GM23338 (cell line): ENCODE data around the gene SUN2. TPM values are rescaled to one million over a fixed set of nuclear protein-coding genes. Genes with fewer than 3 reads are reported as not detected.

Experiments used
- ATAC-seq: fragments of 200-7000 bp; cut with Tn5 transposase; 3 replicates; pipeline ENCODE4 v1.9.1; 2020
- DNase-seq: peaks from one replicate; pipeline ENCODE4 v3.0.0-alpha.2; 2015; ENCODE audit warnings: low spot score
- H2AFZ ChIP-seq: fragments of 200-600 bp; sonication (generic); 2 replicates; pipeline ENCODE4 v1.8.0; 2016; ENCODE audit warnings: antibody characterized with exemption, mild to moderate bottlenecking, moderate library complexity
- H3F3A ChIP-seq: fragments of 200-600 bp; sonication (generic); replicated peaks from 2 replicates; pipeline ENCODE4 v1.8.0; 2017; ENCODE audit warnings: antibody characterized with exemption, mixed run types, low read depth
- H3K27ac ChIP-seq: fragments of 200-600 bp; sonication (generic); 2 replicates; pipeline ENCODE4 v1.6.1; 2016; ENCODE audit warnings: low read depth
- H3K27me3 ChIP-seq: fragments of 200-600 bp; sonication (generic); 2 replicates; pipeline ENCODE4 v1.8.0; 2016; ENCODE audit warnings: mild to moderate bottlenecking, mixed run types, moderate library complexity; ENCODE audit not compliant: insufficient read depth
- H3K36me3 ChIP-seq: fragments of 200-600 bp; sonication (generic); 2 replicates; pipeline ENCODE4 v1.8.0; 2016; ENCODE audit warnings: mild to moderate bottlenecking; ENCODE audit not compliant: insufficient read depth
- H3K4me1 ChIP-seq: fragments of 200-600 bp; sonication (generic); 2 replicates; pipeline ENCODE4 v1.8.0; 2016; ENCODE audit warnings: mild to moderate bottlenecking, moderate library complexity; ENCODE audit not compliant: insufficient read depth
- H3K4me2 ChIP-seq: fragments of 200-600 bp; sonication (generic); 2 replicates; pipeline ENCODE4 v1.7.1; 2017; ENCODE audit warnings: mixed run types
- H3K4me3 ChIP-seq: fragments of 200-600 bp; sonication (generic); 2 replicates; pipeline ENCODE4 v1.6.1; 2016; ENCODE audit warnings: mixed run types
- H3K79me2 ChIP-seq: fragments of 200-600 bp; sonication (generic); replicated peaks from 2 replicates; pipeline ENCODE4 v1.8.0; 2017; ENCODE audit warnings: mild to moderate bottlenecking; ENCODE audit not compliant: insufficient read depth
- H3K9me2 ChIP-seq: fragments of 200-600 bp; sonication (generic); 2 replicates; pipeline ENCODE4 v1.8.0; 2017; ENCODE audit not compliant: insufficient read depth
- H4K20me1 ChIP-seq: fragments of 200-600 bp; sonication (generic); replicated peaks from 2 replicates; pipeline ENCODE4 v1.8.0; 2017; ENCODE audit warnings: mild to moderate bottlenecking; ENCODE audit not compliant: insufficient read depth
- H3K27ac Mint-ChIP-seq: 2 replicates; pipeline ENCODE4 v1.8.0; 2020; ENCODE audit warnings: inconsistent platforms, mild to moderate bottlenecking, moderate library complexity, mixed read lengths
- H3K27me3 Mint-ChIP-seq: 3 replicates; pipeline ENCODE4 v1.8.0; 2022; ENCODE audit warnings: low read depth, mild to moderate bottlenecking, moderate library complexity, mixed read lengths, inconsistent platforms; ENCODE audit not compliant: insufficient read depth, poor library complexity
- H3K36me3 Mint-ChIP-seq: 3 replicates; pipeline ENCODE4 v1.8.0; 2021; ENCODE audit warnings: low read depth, mild to moderate bottlenecking, inconsistent platforms, moderate library complexity, mixed read lengths
- H3K4me1 Mint-ChIP-seq: 3 replicates; pipeline ENCODE4 v1.8.0; 2020; ENCODE audit warnings: mild to moderate bottlenecking, inconsistent platforms, mixed read lengths
- H3K4me3 Mint-ChIP-seq: 3 replicates; pipeline ENCODE4 v1.8.0; 2021; ENCODE audit warnings: moderate library complexity, mild to moderate bottlenecking, inconsistent platforms, mixed read lengths
- H3K9me3 Mint-ChIP-seq: 3 replicates; pipeline ENCODE4 v1.8.0; 2020; ENCODE audit warnings: moderate library complexity, mild to moderate bottlenecking, inconsistent platforms, mixed read lengths
- CREB1 ChIP-seq: fragments of 250-450 bp; sonication (Bioruptor Pico); IDR thresholded peaks from 2 replicates; pipeline ENCODE4 v1.5.0; 2020; ENCODE audit warnings: low read depth, mild to moderate bottlenecking, moderate library complexity
- CTCF ChIP-seq, 2 experiments: fragments of 200-600 bp in 1 of 2; sonication (generic) in 1 of 2; conservative IDR thresholded peaks; 2 replicates each; pipeline versions ENCODE4 v1.5.1 to v1.6.1; 2016 to 2017; ENCODE audit warnings: antibody characterized with exemption in 2 of 2, low read depth in 2 of 2, mild to moderate bottlenecking in 2 of 2, moderate library complexity in 1 of 2
- EZH2phosphoT487 ChIP-seq: fragments of 200-600 bp; sonication (generic); IDR thresholded peaks from one replicate; pipeline ENCODE4 v1.8.1; 2018; ENCODE audit warnings: antibody characterized with exemption; ENCODE audit not compliant: unreplicated experiment
- JUNB ChIP-seq: IDR thresholded peaks from one replicate; pipeline ENCODE4 v1.6.1; 2016; ENCODE audit warnings: antibody characterized with exemption; ENCODE audit not compliant: unreplicated experiment
- NANOG ChIP-seq: IDR thresholded peaks from 2 replicates; pipeline ENCODE4 v1.6.1; 2016; ENCODE audit warnings: antibody characterized with exemption, borderline replicate concordance
- STAT1 ChIP-seq: IDR thresholded peaks from one replicate; pipeline ENCODE4 v1.6.1; 2016; ENCODE audit warnings: antibody characterized with exemption; ENCODE audit not compliant: unreplicated experiment
- ZNF114 ChIP-seq: fragments of 250-450 bp; sonication (Bioruptor Pico); IDR thresholded peaks from 2 replicates; pipeline ENCODE4 v1.5.0; 2020; ENCODE audit warnings: mild to moderate bottlenecking, moderate library complexity
- ZNF331 ChIP-seq: fragments of 250-450 bp; sonication (Bioruptor Pico); IDR thresholded peaks from 2 replicates; pipeline ENCODE4 v1.5.0; 2020; ENCODE audit warnings: low read depth, mild to moderate bottlenecking, moderate library complexity
- ZNF462 ChIP-seq: fragments of 250-450 bp; sonication (Bioruptor Pico); IDR thresholded peaks from 2 replicates; pipeline ENCODE4 v1.5.0; 2020; ENCODE audit warnings: mild to moderate bottlenecking, moderate library complexity
- polyA plus RNA-seq: library from polyadenylated mRNA; unstranded; fragments of >200 nt; fragmentation: Nextera tagmentation; extraction: Ambion mirVana; gene quantifications from 2 replicates; pipeline ENCODE4 v1.2.1, GENCODE V29; 2016
- total RNA-seq: library from RNA; depleted of rRNA; stranded (reverse); fragments of >200 nt; shearing (Covaris generic); gene quantifications from 2 replicates; pipeline ENCODE4 v1.2.3, GENCODE V29; 2014
- TF ChIP-seq, protein P1 (sequence below): IDR thresholded peaks from one replicate; pipeline ENCODE4 v1.6.1; 2018; ENCODE audit warnings: antibody characterized with exemption; ENCODE audit not compliant: unreplicated experiment
- TF ChIP-seq, protein P2 (sequence below): IDR thresholded peaks from 2 replicates; pipeline ENCODE4 v1.6.1; 2016; ENCODE audit warnings: antibody characterized with exemption

Gene SUN2
- total and polyA plus RNA-seq, 2 experiments from 2014 or later: 7.2 to 17.6 TPM

DNA sequence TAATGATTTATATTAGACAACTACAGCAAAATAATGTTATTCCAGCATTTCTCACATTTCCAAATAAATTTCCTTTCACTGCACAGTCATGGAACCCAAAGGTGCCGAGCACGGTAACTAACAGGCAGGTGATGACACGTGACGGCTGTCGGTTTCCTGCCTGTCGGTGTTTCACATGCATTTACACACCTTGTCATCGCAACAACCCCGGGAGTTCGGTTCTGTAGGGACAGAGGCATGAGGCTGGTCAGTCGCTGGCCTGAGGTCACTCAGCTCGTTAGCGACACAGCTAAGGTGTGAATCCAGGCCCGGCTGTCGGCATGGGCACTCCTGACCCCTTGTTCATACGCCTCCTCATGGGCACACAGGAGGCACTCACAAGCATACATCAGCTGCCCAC, 28.2 kb upstream of the SUN2 start:
- no peak overlapping the region for H3K4me3 Mint-ChIP-seq
- H3K27ac Mint-ChIP-seq: no peak overlapping the region
- TF ChIP-seq CREB1 (no peak), ZNF331 (CRISPR knock-in tag) (no peak), CTCF (conservative IDR thresholded peaks at IDR 0.05; ENCODE audit: low read depth in 2 of 2) (no peak), EZH2phosphoT487 (no peak), ZNF114 (no peak), STAT1 (no peak), ZNF462 (no peak), NANOG (no peak), JUNB (no peak)
- TF ChIP-seq, protein P1, sequence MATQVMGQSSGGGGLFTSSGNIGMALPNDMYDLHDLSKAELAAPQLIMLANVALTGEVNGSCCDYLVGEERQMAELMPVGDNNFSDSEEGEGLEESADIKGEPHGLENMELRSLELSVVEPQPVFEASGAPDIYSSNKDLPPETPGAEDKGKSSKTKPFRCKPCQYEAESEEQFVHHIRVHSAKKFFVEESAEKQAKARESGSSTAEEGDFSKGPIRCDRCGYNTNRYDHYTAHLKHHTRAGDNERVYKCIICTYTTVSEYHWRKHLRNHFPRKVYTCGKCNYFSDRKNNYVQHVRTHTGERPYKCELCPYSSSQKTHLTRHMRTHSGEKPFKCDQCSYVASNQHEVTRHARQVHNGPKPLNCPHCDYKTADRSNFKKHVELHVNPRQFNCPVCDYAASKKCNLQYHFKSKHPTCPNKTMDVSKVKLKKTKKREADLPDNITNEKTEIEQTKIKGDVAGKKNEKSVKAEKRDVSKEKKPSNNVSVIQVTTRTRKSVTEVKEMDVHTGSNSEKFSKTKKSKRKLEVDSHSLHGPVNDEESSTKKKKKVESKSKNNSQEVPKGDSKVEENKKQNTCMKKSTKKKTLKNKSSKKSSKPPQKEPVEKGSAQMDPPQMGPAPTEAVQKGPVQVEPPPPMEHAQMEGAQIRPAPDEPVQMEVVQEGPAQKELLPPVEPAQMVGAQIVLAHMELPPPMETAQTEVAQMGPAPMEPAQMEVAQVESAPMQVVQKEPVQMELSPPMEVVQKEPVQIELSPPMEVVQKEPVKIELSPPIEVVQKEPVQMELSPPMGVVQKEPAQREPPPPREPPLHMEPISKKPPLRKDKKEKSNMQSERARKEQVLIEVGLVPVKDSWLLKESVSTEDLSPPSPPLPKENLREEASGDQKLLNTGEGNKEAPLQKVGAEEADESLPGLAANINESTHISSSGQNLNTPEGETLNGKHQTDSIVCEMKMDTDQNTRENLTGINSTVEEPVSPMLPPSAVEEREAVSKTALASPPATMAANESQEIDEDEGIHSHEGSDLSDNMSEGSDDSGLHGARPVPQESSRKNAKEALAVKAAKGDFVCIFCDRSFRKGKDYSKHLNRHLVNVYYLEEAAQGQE: no peak
- TF ChIP-seq, protein P2, sequence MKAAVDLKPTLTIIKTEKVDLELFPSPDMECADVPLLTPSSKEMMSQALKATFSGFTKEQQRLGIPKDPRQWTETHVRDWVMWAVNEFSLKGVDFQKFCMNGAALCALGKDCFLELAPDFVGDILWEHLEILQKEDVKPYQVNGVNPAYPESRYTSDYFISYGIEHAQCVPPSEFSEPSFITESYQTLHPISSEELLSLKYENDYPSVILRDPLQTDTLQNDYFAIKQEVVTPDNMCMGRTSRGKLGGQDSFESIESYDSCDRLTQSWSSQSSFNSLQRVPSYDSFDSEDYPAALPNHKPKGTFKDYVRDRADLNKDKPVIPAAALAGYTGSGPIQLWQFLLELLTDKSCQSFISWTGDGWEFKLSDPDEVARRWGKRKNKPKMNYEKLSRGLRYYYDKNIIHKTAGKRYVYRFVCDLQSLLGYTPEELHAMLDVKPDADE: no peak
- peaks cover 8% of the 10 kb centered on the region for H3K4me1 Mint-ChIP-seq
- H3F3A ChIP-seq: no peaks in the 10 kb centered on the region; the same call in 1 of the 2 replicates
- no peaks in the 10 kb centered on the region; the same call in 1 of the 2 replicates for H4K20me1 ChIP-seq
- peaks cover 3% of the 10 kb centered on the region for H3K27me3 Mint-ChIP-seq
- H3K27ac ChIP-seq: no peak overlapping the region
- H3K4me3 ChIP-seq: no peak overlapping the region
- H3K36me3 Mint-ChIP-seq: no peaks in the 10 kb centered on the region; the same call in 2 of the 3 replicates
- H3K9me3 Mint-ChIP-seq: no peaks in the 10 kb centered on the region
- DNase-seq (no peak), ATAC-seq (no peak)
- no peak overlapping the region for H2AFZ ChIP-seq
- H3K4me2 ChIP-seq: no peak overlapping the region
- H3K36me3 ChIP-seq: no peaks in the 10 kb centered on the region
- no peaks in the 10 kb centered on the region for H3K4me1 ChIP-seq
- no peaks in the 10 kb centered on the region for H3K27me3 ChIP-seq
- H3K79me2 ChIP-seq: no peaks in the 10 kb centered on the region
- no peaks in the 10 kb centered on the region for H3K9me2 ChIP-seq
